HG02571 (cell line): ENCODE data around the gene TMEM30A.

ENCODE experiments used
- ATAC-seq: cut with Tn5 transposase; IDR thresholded peaks from one replicate; pipeline ENCODE4 v1.9.1; 2021; ENCODE audit warnings: mild to moderate bottlenecking, moderate library complexity; ENCODE audit not compliant: unreplicated experiment

TMEM30A gene

GRCh38 chr6:75292555-75292954 is 8.0 kb upstream of the TMEM30A start:
- no peak for ATAC-seq

GRCh38 chr6:75291744-75292143 is 7.2 kb upstream of the TMEM30A start:
- no peak for ATAC-seq

GRCh38 chr6:75291331-75291730 is 6.7 kb upstream of the TMEM30A start:
- ATAC-seq: no peak

GRCh38 chr6:75290136-75290945 is 5.7 kb upstream of the TMEM30A start:
- no peak for ATAC-seq

GRCh38 chr6:75288023-75288422 is 3.4 kb upstream of the TMEM30A start:
- no peak for ATAC-seq

GRCh38 chr6:75287424-75287823 is 2.8 kb upstream of the TMEM30A start:
- ATAC-seq: no peak

GRCh38 chr6:75286955-75287354 is 2.4 kb upstream of the TMEM30A start:
- ATAC-seq: no peak

GRCh38 chr6:75285283-75285639 is 669 bp upstream of the TMEM30A start:
- no peak for ATAC-seq

- ATAC-seq: peak; percentile 0
These were observed 523 bp downstream of the TMEM30A start for GRCh38 chr6:75283907-75284631.

- no peak for ATAC-seq
These were observed 1.9 kb downstream of the TMEM30A start for GRCh38 chr6:75282706-75283105.

- ATAC-seq: no peak
These were observed 2.9 kb downstream of the TMEM30A start for GRCh38 chr6:75281653-75282052.

- no peak for ATAC-seq
These were observed 4.3 kb downstream of the TMEM30A start for GRCh38 chr6:75280131-75280855.

- no peak for ATAC-seq
These were observed 5.2 kb downstream of the TMEM30A start for GRCh38 chr6:75279418-75279817.

GRCh38 chr6:75278474-75279077 is 6.0 kb downstream of the TMEM30A start:
- no peak for ATAC-seq

- no peak for ATAC-seq
These were observed 9.5 kb downstream of the TMEM30A start for GRCh38 chr6:75275067-75275466.

- no peak for ATAC-seq
These were observed 11.6 kb downstream of the TMEM30A start for GRCh38 chr6:75273009-75273408.

- ATAC-seq: no peak
These were observed 12.3 kb downstream of the TMEM30A start for GRCh38 chr6:75272145-75272840.

GRCh38 chr6:75268988-75269354 is 15.6 kb downstream of the TMEM30A start:
- ATAC-seq: no peak

GRCh38 chr6:75268121-75268987 is 16.2 kb downstream of the TMEM30A start:
- ATAC-seq: no peak

GRCh38 chr6:75267461-75267860 is 17.1 kb downstream of the TMEM30A start:
- no peak for ATAC-seq
